ENCODE data around the gene MARCHF6. TPM values are rescaled to one million over a fixed set of nuclear protein-coding genes. Genes with fewer than 3 reads are reported as not detected.

MARCHF6 gene
- total and polyA plus RNA-seq, 9 of the 15 experiments (the other 6 are each of a cell fraction or from before 2014, with no cell fraction given) = 74.1 to 456 (median 116) TPM

DNA sequence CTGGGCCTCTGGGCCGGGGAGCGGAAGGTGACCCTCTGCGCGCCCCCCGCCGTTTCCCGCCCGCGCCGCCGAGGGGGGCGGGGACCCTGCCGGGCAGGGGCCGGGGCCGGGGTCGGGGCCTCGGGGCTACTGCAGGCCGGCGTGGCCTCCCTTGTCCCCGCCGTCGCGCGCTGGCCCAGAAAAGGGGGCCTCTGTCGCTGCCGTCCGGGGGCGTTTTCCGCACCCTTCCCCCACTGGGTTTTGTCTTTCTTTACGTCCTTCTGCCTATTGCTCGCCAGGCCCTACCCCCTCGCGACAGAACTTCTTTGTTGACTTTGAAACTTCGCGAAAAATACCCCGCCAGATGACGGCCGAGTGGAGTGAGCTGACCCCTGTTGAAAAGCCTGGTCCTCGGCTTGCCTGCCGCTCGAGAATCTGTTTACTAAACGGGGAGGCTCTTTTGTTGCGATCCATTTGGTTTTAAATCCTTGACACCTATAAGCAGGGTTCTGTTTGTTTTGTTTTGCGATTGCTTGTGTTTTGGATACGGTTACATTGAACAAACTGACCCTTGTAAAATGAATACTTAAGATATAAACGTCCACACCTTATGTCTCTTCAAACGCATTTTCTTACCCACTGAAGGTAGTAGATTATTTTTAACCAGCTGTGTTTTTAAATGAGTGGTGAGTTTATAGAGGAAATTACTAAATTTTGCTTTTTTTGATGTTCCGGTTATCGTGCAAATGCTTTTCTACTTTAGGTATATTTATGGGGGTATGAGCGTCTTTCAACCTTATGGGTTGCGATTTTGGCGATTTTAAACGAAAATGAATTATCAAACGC is 765 bp downstream of the MARCHF6 start (continued):
- TF ChIP-seq, protein P1, sequence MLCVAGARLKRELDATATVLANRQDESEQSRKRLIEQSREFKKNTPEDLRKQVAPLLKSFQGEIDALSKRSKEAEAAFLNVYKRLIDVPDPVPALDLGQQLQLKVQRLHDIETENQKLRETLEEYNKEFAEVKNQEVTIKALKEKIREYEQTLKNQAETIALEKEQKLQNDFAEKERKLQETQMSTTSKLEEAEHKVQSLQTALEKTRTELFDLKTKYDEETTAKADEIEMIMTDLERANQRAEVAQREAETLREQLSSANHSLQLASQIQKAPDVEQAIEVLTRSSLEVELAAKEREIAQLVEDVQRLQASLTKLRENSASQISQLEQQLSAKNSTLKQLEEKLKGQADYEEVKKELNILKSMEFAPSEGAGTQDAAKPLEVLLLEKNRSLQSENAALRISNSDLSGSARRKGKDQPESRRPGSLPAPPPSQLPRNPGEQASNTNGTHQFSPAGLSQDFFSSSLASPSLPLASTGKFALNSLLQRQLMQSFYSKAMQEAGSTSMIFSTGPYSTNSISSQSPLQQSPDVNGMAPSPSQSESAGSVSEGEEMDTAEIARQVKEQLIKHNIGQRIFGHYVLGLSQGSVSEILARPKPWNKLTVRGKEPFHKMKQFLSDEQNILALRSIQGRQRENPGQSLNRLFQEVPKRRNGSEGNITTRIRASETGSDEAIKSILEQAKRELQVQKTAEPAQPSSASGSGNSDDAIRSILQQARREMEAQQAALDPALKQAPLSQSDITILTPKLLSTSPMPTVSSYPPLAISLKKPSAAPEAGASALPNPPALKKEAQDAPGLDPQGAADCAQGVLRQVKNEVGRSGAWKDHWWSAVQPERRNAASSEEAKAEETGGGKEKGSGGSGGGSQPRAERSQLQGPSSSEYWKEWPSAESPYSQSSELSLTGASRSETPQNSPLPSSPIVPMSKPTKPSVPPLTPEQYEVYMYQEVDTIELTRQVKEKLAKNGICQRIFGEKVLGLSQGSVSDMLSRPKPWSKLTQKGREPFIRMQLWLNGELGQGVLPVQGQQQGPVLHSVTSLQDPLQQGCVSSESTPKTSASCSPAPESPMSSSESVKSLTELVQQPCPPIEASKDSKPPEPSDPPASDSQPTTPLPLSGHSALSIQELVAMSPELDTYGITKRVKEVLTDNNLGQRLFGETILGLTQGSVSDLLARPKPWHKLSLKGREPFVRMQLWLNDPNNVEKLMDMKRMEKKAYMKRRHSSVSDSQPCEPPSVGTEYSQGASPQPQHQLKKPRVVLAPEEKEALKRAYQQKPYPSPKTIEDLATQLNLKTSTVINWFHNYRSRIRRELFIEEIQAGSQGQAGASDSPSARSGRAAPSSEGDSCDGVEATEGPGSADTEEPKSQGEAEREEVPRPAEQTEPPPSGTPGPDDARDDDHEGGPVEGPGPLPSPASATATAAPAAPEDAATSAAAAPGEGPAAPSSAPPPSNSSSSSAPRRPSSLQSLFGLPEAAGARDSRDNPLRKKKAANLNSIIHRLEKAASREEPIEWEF (CRISPR knock-in tag; IDR thresholded peaks at IDR 0.05) = no peak
- TF ChIP-seq ZBTB1 (CRISPR knock-in tag; IDR thresholded peaks at IDR 0.05; ENCODE audit: borderline replicate concordance, low read depth) (no peak), ZNF165 (CRISPR knock-in tag; IDR thresholded peaks at IDR 0.05; ENCODE audit: borderline replicate concordance) (no peak), NR1H2 (CRISPR knock-in tag; IDR thresholded peaks at IDR 0.05) (no peak), HDAC1 (IDR thresholded peaks at IDR 0.05) (peak in 1 of 2 experiments; percentile 52; a peak in 2 of 4 replicates), ZNF174 (CRISPR knock-in tag; IDR thresholded peaks at IDR 0.05) (no peak), KLF16 (IDR thresholded peaks at IDR 0.05) (no peak), DACH1 (IDR thresholded peaks at IDR 0.05; ENCODE audit: partially characterized antibody) (no peak), POLR3G (IDR thresholded peaks at IDR 0.05; ENCODE audit: extremely low read depth, insufficient read length, insufficient replicate concordance) (no peak), ZNF408 (CRISPR knock-in tag; IDR thresholded peaks at IDR 0.05; ENCODE audit: low read depth) (no peak)
- TF ChIP-seq, protein P2, sequence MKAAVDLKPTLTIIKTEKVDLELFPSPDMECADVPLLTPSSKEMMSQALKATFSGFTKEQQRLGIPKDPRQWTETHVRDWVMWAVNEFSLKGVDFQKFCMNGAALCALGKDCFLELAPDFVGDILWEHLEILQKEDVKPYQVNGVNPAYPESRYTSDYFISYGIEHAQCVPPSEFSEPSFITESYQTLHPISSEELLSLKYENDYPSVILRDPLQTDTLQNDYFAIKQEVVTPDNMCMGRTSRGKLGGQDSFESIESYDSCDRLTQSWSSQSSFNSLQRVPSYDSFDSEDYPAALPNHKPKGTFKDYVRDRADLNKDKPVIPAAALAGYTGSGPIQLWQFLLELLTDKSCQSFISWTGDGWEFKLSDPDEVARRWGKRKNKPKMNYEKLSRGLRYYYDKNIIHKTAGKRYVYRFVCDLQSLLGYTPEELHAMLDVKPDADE (conservative IDR thresholded peaks at IDR 0.05; ENCODE audit: control insufficient read depth, low read depth, low read length) = peak; percentile 59; the same call in 1 of the 2 replicates
- TF ChIP-seq, protein P3, sequence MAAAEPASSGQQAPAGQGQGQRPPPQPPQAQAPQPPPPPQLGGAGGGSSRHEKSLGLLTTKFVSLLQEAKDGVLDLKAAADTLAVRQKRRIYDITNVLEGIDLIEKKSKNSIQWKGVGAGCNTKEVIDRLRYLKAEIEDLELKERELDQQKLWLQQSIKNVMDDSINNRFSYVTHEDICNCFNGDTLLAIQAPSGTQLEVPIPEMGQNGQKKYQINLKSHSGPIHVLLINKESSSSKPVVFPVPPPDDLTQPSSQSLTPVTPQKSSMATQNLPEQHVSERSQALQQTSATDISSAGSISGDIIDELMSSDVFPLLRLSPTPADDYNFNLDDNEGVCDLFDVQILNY (CRISPR knock-in tag; IDR thresholded peaks at IDR 0.05) = no peak
- TF ChIP-seq, protein P4, sequence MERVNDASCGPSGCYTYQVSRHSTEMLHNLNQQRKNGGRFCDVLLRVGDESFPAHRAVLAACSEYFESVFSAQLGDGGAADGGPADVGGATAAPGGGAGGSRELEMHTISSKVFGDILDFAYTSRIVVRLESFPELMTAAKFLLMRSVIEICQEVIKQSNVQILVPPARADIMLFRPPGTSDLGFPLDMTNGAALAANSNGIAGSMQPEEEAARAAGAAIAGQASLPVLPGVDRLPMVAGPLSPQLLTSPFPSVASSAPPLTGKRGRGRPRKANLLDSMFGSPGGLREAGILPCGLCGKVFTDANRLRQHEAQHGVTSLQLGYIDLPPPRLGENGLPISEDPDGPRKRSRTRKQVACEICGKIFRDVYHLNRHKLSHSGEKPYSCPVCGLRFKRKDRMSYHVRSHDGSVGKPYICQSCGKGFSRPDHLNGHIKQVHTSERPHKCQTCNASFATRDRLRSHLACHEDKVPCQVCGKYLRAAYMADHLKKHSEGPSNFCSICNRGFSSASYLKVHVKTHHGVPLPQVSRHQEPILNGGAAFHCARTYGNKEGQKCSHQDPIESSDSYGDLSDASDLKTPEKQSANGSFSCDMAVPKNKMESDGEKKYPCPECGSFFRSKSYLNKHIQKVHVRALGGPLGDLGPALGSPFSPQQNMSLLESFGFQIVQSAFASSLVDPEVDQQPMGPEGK (CRISPR knock-in tag; IDR thresholded peaks at IDR 0.05; ENCODE audit: borderline replicate concordance) = no peak
- TF ChIP-seq, protein P5, sequence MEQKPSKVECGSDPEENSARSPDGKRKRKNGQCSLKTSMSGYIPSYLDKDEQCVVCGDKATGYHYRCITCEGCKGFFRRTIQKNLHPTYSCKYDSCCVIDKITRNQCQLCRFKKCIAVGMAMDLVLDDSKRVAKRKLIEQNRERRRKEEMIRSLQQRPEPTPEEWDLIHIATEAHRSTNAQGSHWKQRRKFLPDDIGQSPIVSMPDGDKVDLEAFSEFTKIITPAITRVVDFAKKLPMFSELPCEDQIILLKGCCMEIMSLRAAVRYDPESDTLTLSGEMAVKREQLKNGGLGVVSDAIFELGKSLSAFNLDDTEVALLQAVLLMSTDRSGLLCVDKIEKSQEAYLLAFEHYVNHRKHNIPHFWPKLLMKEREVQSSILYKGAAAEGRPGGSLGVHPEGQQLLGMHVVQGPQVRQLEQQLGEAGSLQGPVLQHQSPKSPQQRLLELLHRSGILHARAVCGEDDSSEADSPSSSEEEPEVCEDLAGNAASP (IDR thresholded peaks at IDR 0.05) = no peak
